ENCODE results near the gene UBA6.
"Not testable (repeated sequence)": the region's sequence is repeated elsewhere in the genome, so short reads cannot be mapped to it uniquely, and the experiment has no call there.

The UBA6 gene

GRCh38 chr4:67714248-67714583 lies 13.3 kb upstream of the UBA6 start:
- DNase-seq (ENCODE audit: low read depth in 2 of 2): peak in 1 of 2 donors; percentile 15

GRCh38 chr4:67713529-67714247 lies 12.7 kb upstream of the UBA6 start:
- no peak for DNase-seq (ENCODE audit: low read depth in 2 of 2)

GRCh38 chr4:67712650-67713528 lies 11.9 kb upstream of the UBA6 start:
- no peak for DNase-seq (ENCODE audit: low read depth in 2 of 2)

GRCh38 chr4:67712000-67712625 lies 11.2 kb upstream of the UBA6 start:
- DNase-seq (ENCODE audit: low read depth in 2 of 2): no peak

- not testable (repeated sequence) for DNase-seq (ENCODE audit: low read depth in 2 of 2)
Observed at GRCh38 chr4:67706682-67707081, 5.7 kb upstream of the UBA6 start.

GRCh38 chr4:67704843-67705242 lies 3.9 kb upstream of the UBA6 start:
- no peak for DNase-seq (ENCODE audit: low read depth in 2 of 2)

GRCh38 chr4:67702166-67702565 lies 1.2 kb upstream of the UBA6 start:
- DNase-seq (ENCODE audit: low read depth in 2 of 2): no peak

- DNase-seq (ENCODE audit: low read depth in 2 of 2): no peak
Observed at GRCh38 chr4:67701517-67701850, 529 bp upstream of the UBA6 start.

- DNase-seq (ENCODE audit: low read depth in 2 of 2): no peak
Observed at GRCh38 chr4:67700116-67700737, 728 bp downstream of the UBA6 start.

- DNase-seq (ENCODE audit: low read depth in 2 of 2): no peak
Observed at GRCh38 chr4:67699603-67700002, 1.4 kb downstream of the UBA6 start.

GRCh38 chr4:67697860-67698687 lies 2.9 kb downstream of the UBA6 start:
- no peak for DNase-seq (ENCODE audit: low read depth in 2 of 2)

- DNase-seq (ENCODE audit: low read depth in 2 of 2): no peak
Observed at GRCh38 chr4:67696061-67696460, 4.9 kb downstream of the UBA6 start.

- DNase-seq (ENCODE audit: low read depth in 2 of 2): no peak
Observed at GRCh38 chr4:67694662-67695061, 6.3 kb downstream of the UBA6 start.

- no peak for DNase-seq (ENCODE audit: low read depth in 2 of 2)
Observed at GRCh38 chr4:67691328-67691727, 9.6 kb downstream of the UBA6 start.

- no peak for DNase-seq (ENCODE audit: low read depth in 2 of 2)
Observed at GRCh38 chr4:67687636-67688035, 13.3 kb downstream of the UBA6 start.

- DNase-seq (ENCODE audit: low read depth in 2 of 2): no peak
Observed at GRCh38 chr4:67685532-67685859, 15.5 kb downstream of the UBA6 start.

- DNase-seq (ENCODE audit: low read depth in 2 of 2): no peak
Observed at GRCh38 chr4:67684839-67685531, 16.0 kb downstream of the UBA6 start.

GRCh38 chr4:67682266-67682665 lies 18.7 kb downstream of the UBA6 start:
- DNase-seq (ENCODE audit: low read depth in 2 of 2): no peak

GRCh38 chr4:67680581-67681222 lies 20.3 kb downstream of the UBA6 start:
- no peak for DNase-seq (ENCODE audit: low read depth in 2 of 2)

- DNase-seq (ENCODE audit: low read depth in 2 of 2): no peak
Observed at GRCh38 chr4:67678612-67679011, 22.3 kb downstream of the UBA6 start.

GRCh38 chr4:67674098-67674497 lies 26.9 kb downstream of the UBA6 start:
- no peak for DNase-seq (ENCODE audit: low read depth in 2 of 2)

Measured in activated CD4-positive, alpha-beta T cell treated with anti-CD3 and anti-CD28 coated beads for 24 hours (primary cell).